22Rv1 (cell line): ENCODE data around the gene TTC16.

Experiments
- H3K27ac ChIP-seq: fragments of 450-650 bp; 2 replicates; pipeline ENCODE4 v1.5.1; 2017
- CTCF ChIP-seq: fragments of 450-650 bp; IDR thresholded peaks from 2 replicates; pipeline ENCODE4 v1.5.1; 2017; ENCODE audit warnings: mild to moderate bottlenecking
- ZFX ChIP-seq: fragments of 450-650 bp; IDR thresholded peaks from 2 replicates; pipeline ENCODE4 v1.6.1; 2017; ENCODE audit warnings: antibody characterized with exemption, borderline replicate concordance

The TTC16 gene

GRCh38 chr9:127698386-127698785 lies 17.5 kb upstream of the TTC16 start:
- TF ChIP-seq ZFX (no peak), CTCF (no peak)
- peak overlapping the region; percentile 62; the same call in 1 of the 2 replicates for H3K27ac ChIP-seq

- no peak for TF ChIP-seq ZFX
- TF ChIP-seq CTCF: no peak
- peak overlapping the region; percentile 62 for H3K27ac ChIP-seq
Observed at GRCh38 chr9:127698985-127699670, 16.8 kb upstream of the TTC16 start.

DNA sequence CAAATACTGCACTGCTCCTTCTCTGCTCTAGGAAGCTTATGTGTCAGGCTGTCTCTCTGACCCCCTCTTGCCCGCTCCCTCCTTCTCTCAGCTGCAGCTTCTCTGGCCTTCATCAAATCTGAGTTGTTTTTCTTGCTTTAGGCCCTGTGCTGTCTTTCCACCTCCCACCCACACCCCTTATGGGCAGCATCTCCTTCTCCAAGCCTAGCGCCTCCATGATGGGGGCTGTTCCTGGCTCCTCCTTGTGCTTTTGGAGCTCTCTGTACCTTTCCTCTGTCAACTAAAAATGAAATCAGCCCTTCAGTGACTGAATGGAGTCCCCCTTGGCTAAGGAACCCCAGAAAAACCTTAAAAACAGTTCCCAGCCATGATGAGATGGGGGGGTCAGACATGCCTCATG lies 15.7 kb upstream of the TTC16 start:
- TF ChIP-seq CTCF: no peak
- TF ChIP-seq ZFX: no peak
- peak overlapping the region; percentile 62; the same call in 1 of the 2 replicates for H3K27ac ChIP-seq

DNA sequence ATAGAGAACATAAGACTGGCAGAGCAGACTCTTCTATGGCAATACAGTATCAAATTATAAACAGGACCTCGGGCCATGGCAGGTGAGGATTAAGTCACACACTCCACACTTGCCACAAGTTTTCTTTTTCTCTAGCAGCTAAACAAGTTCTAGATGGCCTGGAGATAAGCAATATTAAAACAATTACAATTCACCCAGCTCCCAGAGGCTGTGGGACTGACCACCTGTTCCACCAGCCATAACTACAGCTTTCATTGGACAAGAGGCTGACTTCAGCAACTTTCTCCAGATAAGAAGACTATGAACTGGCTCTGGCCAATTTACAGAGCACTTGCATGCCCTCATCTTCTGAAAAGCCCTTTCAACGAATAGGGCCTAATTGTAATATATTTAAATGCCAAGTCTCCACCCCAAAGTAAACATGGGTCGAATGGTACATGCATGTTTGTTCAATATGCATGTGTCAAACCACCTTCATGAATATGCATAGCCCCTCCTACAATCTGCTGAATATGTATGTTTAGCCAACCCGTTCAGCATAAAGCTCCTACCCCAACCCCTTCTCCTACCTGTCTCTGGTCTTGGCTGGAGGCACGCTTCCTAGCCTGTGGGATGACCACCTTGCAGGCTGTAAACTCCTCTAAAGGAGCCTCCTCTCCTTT lies 15.2 kb upstream of the TTC16 start:
- peak overlapping the region; percentile 62; the same call in 1 of the 2 replicates for H3K27ac ChIP-seq
- TF ChIP-seq ZFX: no peak
- no peak for TF ChIP-seq CTCF

GRCh38 chr9:127703289-127703946 lies 12.5 kb upstream of the TTC16 start:
- no peak overlapping the region for H3K27ac ChIP-seq
- no peak for TF ChIP-seq CTCF
- TF ChIP-seq ZFX: no peak

DNA sequence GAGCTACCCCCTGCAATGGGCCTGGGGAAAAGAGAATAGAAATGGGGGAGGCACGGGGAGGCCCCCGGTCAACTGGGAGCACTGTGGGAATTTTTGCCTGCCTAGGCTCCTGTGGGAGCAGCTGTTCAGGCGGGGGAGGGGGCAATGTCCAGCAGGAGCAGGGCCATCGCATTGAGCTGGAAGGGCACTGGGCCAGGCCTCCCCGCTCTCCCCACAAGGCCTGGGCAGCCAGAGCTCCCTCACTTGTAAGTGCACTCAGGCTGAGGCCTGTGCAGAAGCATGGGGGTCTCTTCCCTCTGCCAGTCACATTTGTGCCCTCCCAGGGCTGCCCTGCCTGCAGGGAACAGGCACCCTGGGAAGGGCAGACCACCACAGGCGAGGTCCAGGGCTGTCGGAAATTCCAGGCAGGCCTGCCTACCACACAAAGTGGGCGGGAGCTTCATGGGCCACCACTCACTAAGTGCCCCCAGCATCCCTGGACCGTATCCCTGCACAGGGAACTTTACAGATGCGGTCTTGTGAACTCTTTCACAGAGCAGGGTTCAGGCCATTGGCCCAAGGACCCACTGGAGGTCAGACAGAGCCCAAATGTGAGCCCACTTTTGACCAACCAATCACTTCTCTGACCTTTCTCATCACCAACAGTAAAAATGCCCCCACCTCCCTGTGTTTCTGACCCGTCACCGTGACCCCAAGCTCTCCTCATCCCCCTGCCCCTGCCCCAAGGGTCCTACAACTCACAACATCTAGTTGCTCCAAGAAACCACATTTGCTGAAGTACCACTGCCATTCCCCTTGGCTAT lies 10.1 kb upstream of the TTC16 start:
- TF ChIP-seq ZFX: no peak
- TF ChIP-seq CTCF: no peak
- no peak overlapping the region for H3K27ac ChIP-seq
